ENCODE results near the gene ENC1.

GRCh38 chr5:74580729-74581109 is 59.8 kb downstream of the ENC1 start:
- no peak for TF ChIP-seq ZNF274 (IDR thresholded peaks at IDR 0.05; ENCODE audit: borderline replicate concordance, extremely low read depth, low read length)
- no peak for TF ChIP-seq EZH2 (IDR thresholded peaks at IDR 0.05; ENCODE audit: low read depth, low read length, severe bottlenecking)
- TF ChIP-seq YY1 (IDR thresholded peaks at IDR 0.05; ENCODE audit: low read depth, low read length), result no peak
- no peak for TF ChIP-seq SIN3A (conservative IDR thresholded peaks at IDR 0.05 in 1 of 2, IDR thresholded peaks at IDR 0.05 in 1 of 2; ENCODE audit: low read depth in 1 of 2, low read length in 2 of 2)
- no peak for TF ChIP-seq RBBP5 (IDR thresholded peaks at IDR 0.05; ENCODE audit: borderline replicate concordance, low read depth, low read length)
- TF ChIP-seq TAF1 (IDR thresholded peaks at IDR 0.05; ENCODE audit: low read depth, low read length), result no peak
- TF ChIP-seq TEAD4 (IDR thresholded peaks at IDR 0.05; ENCODE audit: low read depth, low read length), result no peak
- TF ChIP-seq RFX5 (IDR thresholded peaks at IDR 0.05; ENCODE audit: borderline replicate concordance, low read depth, low read length), result no peak
- TF ChIP-seq JUN (IDR thresholded peaks at IDR 0.05; ENCODE audit: low read depth, low read length), result no peak
- TF ChIP-seq, protein P1, sequence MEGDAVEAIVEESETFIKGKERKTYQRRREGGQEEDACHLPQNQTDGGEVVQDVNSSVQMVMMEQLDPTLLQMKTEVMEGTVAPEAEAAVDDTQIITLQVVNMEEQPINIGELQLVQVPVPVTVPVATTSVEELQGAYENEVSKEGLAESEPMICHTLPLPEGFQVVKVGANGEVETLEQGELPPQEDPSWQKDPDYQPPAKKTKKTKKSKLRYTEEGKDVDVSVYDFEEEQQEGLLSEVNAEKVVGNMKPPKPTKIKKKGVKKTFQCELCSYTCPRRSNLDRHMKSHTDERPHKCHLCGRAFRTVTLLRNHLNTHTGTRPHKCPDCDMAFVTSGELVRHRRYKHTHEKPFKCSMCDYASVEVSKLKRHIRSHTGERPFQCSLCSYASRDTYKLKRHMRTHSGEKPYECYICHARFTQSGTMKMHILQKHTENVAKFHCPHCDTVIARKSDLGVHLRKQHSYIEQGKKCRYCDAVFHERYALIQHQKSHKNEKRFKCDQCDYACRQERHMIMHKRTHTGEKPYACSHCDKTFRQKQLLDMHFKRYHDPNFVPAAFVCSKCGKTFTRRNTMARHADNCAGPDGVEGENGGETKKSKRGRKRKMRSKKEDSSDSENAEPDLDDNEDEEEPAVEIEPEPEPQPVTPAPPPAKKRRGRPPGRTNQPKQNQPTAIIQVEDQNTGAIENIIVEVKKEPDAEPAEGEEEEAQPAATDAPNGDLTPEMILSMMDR (IDR thresholded peaks at IDR 0.05; ENCODE audit: control extremely low read depth in 1 of 3, insufficient read depth in 1 of 3, low read depth in 1 of 3, low read length in 3 of 3), result no peak
- TF ChIP-seq POLR2A (IDR thresholded peaks at IDR 0.05; ENCODE audit: control extremely low read depth in 1 of 2, low read depth in 2 of 2, low read length in 2 of 2), result no peak
- TF ChIP-seq, protein P2, sequence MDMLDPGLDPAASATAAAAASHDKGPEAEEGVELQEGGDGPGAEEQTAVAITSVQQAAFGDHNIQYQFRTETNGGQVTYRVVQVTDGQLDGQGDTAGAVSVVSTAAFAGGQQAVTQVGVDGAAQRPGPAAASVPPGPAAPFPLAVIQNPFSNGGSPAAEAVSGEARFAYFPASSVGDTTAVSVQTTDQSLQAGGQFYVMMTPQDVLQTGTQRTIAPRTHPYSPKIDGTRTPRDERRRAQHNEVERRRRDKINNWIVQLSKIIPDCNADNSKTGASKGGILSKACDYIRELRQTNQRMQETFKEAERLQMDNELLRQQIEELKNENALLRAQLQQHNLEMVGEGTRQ (IDR thresholded peaks at IDR 0.05; ENCODE audit: low read length), result no peak
- no peak for TF ChIP-seq MAFK (IDR thresholded peaks at IDR 0.05; ENCODE audit: low read depth, low read length)
